Measurements from ENCODE around the gene EIF1B. TPM values are rescaled to one million over a fixed set of nuclear protein-coding genes. Genes with fewer than 3 reads are reported as not detected.

EIF1B gene
- total RNA-seq, 1 experiment from 2014 or later = 33.6 TPM

DNA sequence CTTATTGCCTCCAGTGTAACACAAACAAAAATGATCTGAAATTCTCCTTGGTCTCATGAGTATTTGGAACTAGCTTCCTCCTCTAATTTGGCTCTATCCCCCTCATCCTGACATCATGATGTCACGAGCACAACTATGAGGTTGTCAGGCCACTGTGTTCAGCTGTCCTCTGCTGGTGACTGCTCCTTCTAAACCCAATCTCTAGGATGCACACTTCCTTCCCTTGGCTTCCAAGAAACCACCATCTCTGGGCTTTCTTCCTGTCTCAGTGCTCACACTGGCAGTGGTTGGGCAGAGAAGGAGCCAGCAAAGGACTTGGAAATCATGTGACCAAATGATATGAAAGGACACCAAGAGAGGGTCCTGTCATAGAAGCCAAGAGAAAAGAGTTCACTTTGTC lies 30.7 kb upstream of the EIF1B start:
- no peaks in the 10 kb centered on the region for H3K36me3 ChIP-seq (ENCODE audit: control insufficient read depth in 1 of 2, insufficient read depth in 2 of 2, low read length in 2 of 2)
- H3K9ac ChIP-seq (ENCODE audit: low read length) = no peak overlapping the region
- H2AFZ ChIP-seq (ENCODE audit: low read depth, low read length, poor library complexity, severe bottlenecking) = no peak overlapping the region
- no peaks in the 10 kb centered on the region for H3K4me1 ChIP-seq (ENCODE audit: control insufficient read depth in 1 of 2, insufficient read depth in 2 of 2, low read length in 2 of 2)
- no peaks in the 10 kb centered on the region for H3K9me2 ChIP-seq (ENCODE audit: insufficient read depth)
- ChIA-PET CTCF (no interaction called here), POLR2A (no interaction called here), RAD21 (ENCODE audit: low non-redundant PET in 1 of 2, low total read pairs in 2 of 2, uncharacterized antibody in 2 of 2, unreplicated experiment in 2 of 2) (no interaction called here)
- no peak for ATAC-seq
- H4K20me1 ChIP-seq (ENCODE audit: insufficient read depth) = no peaks in the 10 kb centered on the region
- DNase-seq (ENCODE audit: low read depth, low spot score) = no peak
- intact Hi-C loops (cut with micrococcal nuclease) = no loop called here
- H3K27ac ChIP-seq (ENCODE audit: low read depth, low read length) = no peak overlapping the region
- no peaks in the 10 kb centered on the region for H3K27me3 ChIP-seq (ENCODE audit: insufficient read depth, low read length)
- BruUV-seq (replicated peaks) = no TSS peak
- TF ChIP-seq TCF7L2 (IDR thresholded peaks at IDR 0.05; ENCODE audit: borderline replicate concordance, extremely low read depth, insufficient read depth, insufficient read length) (no peak), POLR2A (IDR thresholded peaks at IDR 0.05; ENCODE audit: borderline replicate concordance, extremely low read depth, insufficient read depth, insufficient read length) (no peak), SP1 (IDR thresholded peaks at IDR 0.05; ENCODE audit: low read depth) (no peak), SIN3A (IDR thresholded peaks at IDR 0.05; ENCODE audit: low read depth) (no peak), FOSL1 (IDR thresholded peaks at IDR 0.05; ENCODE audit: low read depth) (no peak), EZH2 (IDR thresholded peaks at IDR 0.05) (no peak), SRF (IDR thresholded peaks at IDR 0.05; ENCODE audit: low read depth) (no peak), POLR2AphosphoS5 (IDR thresholded peaks at IDR 0.05; ENCODE audit: low read depth, low read length) (no peak), EZH2phosphoT487 (IDR thresholded peaks at IDR 0.05; ENCODE audit: borderline replicate concordance) (no peak), YY1 (IDR thresholded peaks at IDR 0.05; ENCODE audit: extremely low read depth, insufficient replicate concordance, low read depth, low read length) (no peak)
- TF ChIP-seq, protein P1, sequence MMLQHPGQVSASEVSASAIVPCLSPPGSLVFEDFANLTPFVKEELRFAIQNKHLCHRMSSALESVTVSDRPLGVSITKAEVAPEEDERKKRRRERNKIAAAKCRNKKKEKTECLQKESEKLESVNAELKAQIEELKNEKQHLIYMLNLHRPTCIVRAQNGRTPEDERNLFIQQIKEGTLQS (IDR thresholded peaks at IDR 0.05) = no peak
- TF ChIP-seq, protein P2, sequence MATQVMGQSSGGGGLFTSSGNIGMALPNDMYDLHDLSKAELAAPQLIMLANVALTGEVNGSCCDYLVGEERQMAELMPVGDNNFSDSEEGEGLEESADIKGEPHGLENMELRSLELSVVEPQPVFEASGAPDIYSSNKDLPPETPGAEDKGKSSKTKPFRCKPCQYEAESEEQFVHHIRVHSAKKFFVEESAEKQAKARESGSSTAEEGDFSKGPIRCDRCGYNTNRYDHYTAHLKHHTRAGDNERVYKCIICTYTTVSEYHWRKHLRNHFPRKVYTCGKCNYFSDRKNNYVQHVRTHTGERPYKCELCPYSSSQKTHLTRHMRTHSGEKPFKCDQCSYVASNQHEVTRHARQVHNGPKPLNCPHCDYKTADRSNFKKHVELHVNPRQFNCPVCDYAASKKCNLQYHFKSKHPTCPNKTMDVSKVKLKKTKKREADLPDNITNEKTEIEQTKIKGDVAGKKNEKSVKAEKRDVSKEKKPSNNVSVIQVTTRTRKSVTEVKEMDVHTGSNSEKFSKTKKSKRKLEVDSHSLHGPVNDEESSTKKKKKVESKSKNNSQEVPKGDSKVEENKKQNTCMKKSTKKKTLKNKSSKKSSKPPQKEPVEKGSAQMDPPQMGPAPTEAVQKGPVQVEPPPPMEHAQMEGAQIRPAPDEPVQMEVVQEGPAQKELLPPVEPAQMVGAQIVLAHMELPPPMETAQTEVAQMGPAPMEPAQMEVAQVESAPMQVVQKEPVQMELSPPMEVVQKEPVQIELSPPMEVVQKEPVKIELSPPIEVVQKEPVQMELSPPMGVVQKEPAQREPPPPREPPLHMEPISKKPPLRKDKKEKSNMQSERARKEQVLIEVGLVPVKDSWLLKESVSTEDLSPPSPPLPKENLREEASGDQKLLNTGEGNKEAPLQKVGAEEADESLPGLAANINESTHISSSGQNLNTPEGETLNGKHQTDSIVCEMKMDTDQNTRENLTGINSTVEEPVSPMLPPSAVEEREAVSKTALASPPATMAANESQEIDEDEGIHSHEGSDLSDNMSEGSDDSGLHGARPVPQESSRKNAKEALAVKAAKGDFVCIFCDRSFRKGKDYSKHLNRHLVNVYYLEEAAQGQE (IDR thresholded peaks at IDR 0.05; ENCODE audit: low read depth) = no peak
- TF ChIP-seq, protein P3, sequence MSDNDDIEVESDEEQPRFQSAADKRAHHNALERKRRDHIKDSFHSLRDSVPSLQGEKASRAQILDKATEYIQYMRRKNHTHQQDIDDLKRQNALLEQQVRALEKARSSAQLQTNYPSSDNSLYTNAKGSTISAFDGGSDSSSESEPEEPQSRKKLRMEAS (IDR thresholded peaks at IDR 0.05) = no peak
- no peaks in the 10 kb centered on the region for H3K79me2 ChIP-seq (ENCODE audit: insufficient read depth, low read length)
- H3K4me3 ChIP-seq (replicated peaks in 1 of 2; ENCODE audit: low read depth in 1 of 2, low read length in 2 of 2) = no peak overlapping the region
- H3K4me2 ChIP-seq (ENCODE audit: low read length) = no peak overlapping the region
- H3K9me3 ChIP-seq (ENCODE audit: control insufficient read depth in 1 of 2, insufficient read depth in 1 of 2, low read depth in 1 of 2, low read length in 2 of 2) = no peaks in the 10 kb centered on the region
